ENCODE data around the gene HSPA1L. TPM values are rescaled to one million over a fixed set of nuclear protein-coding genes. Genes with fewer than 3 reads are reported as not detected.
A peak's percentile ranks its signal among the peaks of the same experiment; 100 is the strongest.

HSPA1L gene
- total RNA-seq, 1 donor: 0.86 TPM

GRCh38 chr6:31763619-31763940, 51.5 kb downstream of the HSPA1L start:
- no peak overlapping the region for H3K4me3 ChIP-seq (ENCODE audit: low read depth, low read length)
- peak; percentile 46 for DNase-seq (ENCODE audit: low read depth)
- TF ChIP-seq CTCF (IDR thresholded peaks at IDR 0.05; ENCODE audit: insufficient read depth, low read depth, low read length): no peak

- H3K4me3 ChIP-seq (ENCODE audit: low read depth, low read length): no peak overlapping the region
- TF ChIP-seq CTCF (IDR thresholded peaks at IDR 0.05; ENCODE audit: insufficient read depth, low read depth, low read length): no peak
- DNase-seq (ENCODE audit: low read depth): no peak
Observed at GRCh38 chr6:31762878-31763618, 52.0 kb downstream of the HSPA1L start.

GRCh38 chr6:31762356-31762755, 52.7 kb downstream of the HSPA1L start, which contains the start of gene SAPCD1:
Gene SAPCD1, plus strand, starts transcription at chr6:31762656. Its CDS starts 399 bp downstream, at chr6:31763055.
- no peak for DNase-seq (ENCODE audit: low read depth)
- H3K4me3 ChIP-seq (ENCODE audit: low read depth, low read length): no peak within 1 kb of the TSS
- TF ChIP-seq CTCF (IDR thresholded peaks at IDR 0.05; ENCODE audit: insufficient read depth, low read depth, low read length): no peak

- TF ChIP-seq CTCF (IDR thresholded peaks at IDR 0.05; ENCODE audit: insufficient read depth, low read depth, low read length): no peak
- H3K4me3 ChIP-seq (ENCODE audit: low read depth, low read length): no peak overlapping the region
- no peak for DNase-seq (ENCODE audit: low read depth)
Observed at GRCh38 chr6:31761343-31761742, 53.7 kb downstream of the HSPA1L start.

- no peak overlapping the region for H3K4me3 ChIP-seq (ENCODE audit: low read depth, low read length)
- TF ChIP-seq CTCF (IDR thresholded peaks at IDR 0.05; ENCODE audit: insufficient read depth, low read depth, low read length): no peak
- DNase-seq (ENCODE audit: low read depth): no peak
Observed at GRCh38 chr6:31760790-31761189, 54.3 kb downstream of the HSPA1L start.

Small RNA genes within 50 kb of the gene (small RNA-seq; reads per million reads assigned to genes)
- gene MSH5-SAPCD1 (not detected), gene RF00019 (not detected), gene SAPCD1 (not detected), gene SNORD48 (25.9 reads per million, percentile 94 among the genes with 10 or more reads in this experiment), gene SNORD52 (not detected)

Other genes starting within 250 kb of the HSPA1L start
- gene LTA, start 243.0 kb downstream of the HSPA1L start, total RNA-seq: not detected in 2 replicates
- under 0.01 TPM in 2 replicates for gene TNF, start 239.7 kb downstream of the HSPA1L start, total RNA-seq
- 0.32 TPM in 1 of 2 replicates, not detected in the other for gene LTB, start 232.9 kb downstream of the HSPA1L start, total RNA-seq
- not detected in 2 replicates for gene LST1, start 229.0 kb downstream of the HSPA1L start, total RNA-seq
- not detected in 2 replicates for gene NCR3, start 222.3 kb downstream of the HSPA1L start, total RNA-seq
- not detected in 2 replicates for gene AIF1, start 200.0 kb downstream of the HSPA1L start, total RNA-seq
- gene PRRC2A, start 194.6 kb downstream of the HSPA1L start, total RNA-seq: 75.4 and 84.2 TPM in 2 replicates
- 123 and 166 TPM in 2 replicates for gene BAG6, start 162.6 kb downstream of the HSPA1L start, total RNA-seq
- gene APOM, start 159.4 kb downstream of the HSPA1L start, total RNA-seq: 0.43 and 0.97 TPM in 2 replicates
- 20.7 and 21.9 TPM in 2 replicates for gene C6orf47, start 154.5 kb downstream of the HSPA1L start, total RNA-seq
- gene GPANK1, start 150.3 kb downstream of the HSPA1L start, total RNA-seq: 16.1 and 20.7 TPM in 2 replicates
- 136 and 144 TPM in 2 replicates for gene CSNK2B, start 149.2 kb downstream of the HSPA1L start, total RNA-seq
- 3.2 and 3.9 TPM in 2 replicates for gene LY6G5B, start 145.3 kb downstream of the HSPA1L start, total RNA-seq
- 0.43 and 0.64 TPM in 2 replicates for gene LY6G5C, start 134.2 kb downstream of the HSPA1L start, total RNA-seq
- 43.2 and 76.0 TPM in 2 replicates for gene ABHD16A, start 112.0 kb downstream of the HSPA1L start, total RNA-seq
- gene LY6G6F, start 108.4 kb downstream of the HSPA1L start, total RNA-seq: not detected in 2 replicates
- gene LY6G6D, start 99.9 kb downstream of the HSPA1L start, total RNA-seq: not detected in 2 replicates
- gene LY6G6C, start 93.5 kb downstream of the HSPA1L start, total RNA-seq: not detected in 2 replicates
- gene MPIG6B, start 91.9 kb downstream of the HSPA1L start, total RNA-seq: not detected in 2 replicates
- gene DDAH2, start 86.0 kb downstream of the HSPA1L start, total RNA-seq: 60.5 and 68.0 TPM in 2 replicates
- gene CLIC1, start 78.8 kb downstream of the HSPA1L start, total RNA-seq: 586 and 701 TPM in 2 replicates
- gene MSH5, start 75.3 kb downstream of the HSPA1L start, total RNA-seq: 9.5 and 13.9 TPM in 2 replicates
- gene SAPCD1, start 52.6 kb downstream of the HSPA1L start, total RNA-seq: 0.43 and 1.3 TPM in 2 replicates
- under 0.01 TPM in 2 replicates for gene VWA7, start 38.0 kb downstream of the HSPA1L start, total RNA-seq
- gene VARS1, start 19.5 kb downstream of the HSPA1L start, total RNA-seq: 60.0 and 73.1 TPM in 2 replicates
- 21.6 and 23.7 TPM in 2 replicates for gene LSM2, start 8.3 kb downstream of the HSPA1L start, total RNA-seq
- gene HSPA1A, start 260 bp upstream of the HSPA1L start, total RNA-seq: 77.0 and 132 TPM in 2 replicates
- 84.4 and 148 TPM in 2 replicates for gene HSPA1B, start 12.5 kb upstream of the HSPA1L start, total RNA-seq
- gene NEU1, start 47.5 kb upstream of the HSPA1L start, total RNA-seq: 70.8 and 77.6 TPM in 2 replicates
- gene SLC44A4, start 63.7 kb upstream of the HSPA1L start, total RNA-seq: not detected in 2 replicates
- gene EHMT2, start 82.4 kb upstream of the HSPA1L start, total RNA-seq: 38.0 and 42.7 TPM in 2 replicates
- gene ZBTB12, start 86.8 kb upstream of the HSPA1L start, total RNA-seq: 1.9 and 3.0 TPM in 2 replicates
- 1.3 and 2.3 TPM in 2 replicates for gene C2, start 112.4 kb upstream of the HSPA1L start, total RNA-seq
- 3.5 and 12.1 TPM in 2 replicates for gene CFB, start 130.8 kb upstream of the HSPA1L start, total RNA-seq
- gene NELFE, start 143.7 kb upstream of the HSPA1L start, total RNA-seq: 106 and 120 TPM in 2 replicates
- 52.2 and 58.9 TPM in 2 replicates for gene SKIC2, start 143.9 kb upstream of the HSPA1L start, total RNA-seq
- gene DXO, start 156.9 kb upstream of the HSPA1L start, total RNA-seq: 14.2 and 21.9 TPM in 2 replicates
- 6.0 and 13.9 TPM in 2 replicates for gene C4A, start 166.8 kb upstream of the HSPA1L start, total RNA-seq
- gene C4B, start 199.5 kb upstream of the HSPA1L start, total RNA-seq: 6.8 and 9.9 TPM in 2 replicates
- under 0.01 TPM in 2 replicates for gene CYP21A2, start 223.1 kb upstream of the HSPA1L start, total RNA-seq

All from fibroblast of villous mesenchyme (primary cell).